ENCODE measurements around the gene SHMT2.

Gene SHMT2

GRCh38 chr12:57225680-57226210 lies 3.8 kb upstream of the SHMT2 start:
- H3K4me3 ChIP-seq (ENCODE audit: low read depth, low read length), result no peak overlapping the region
- no peak for TF ChIP-seq CTCF (IDR thresholded peaks at IDR 0.05; ENCODE audit: insufficient read depth, low read depth, low read length, missing control alignments)
- DNase-seq (ENCODE audit: low read depth), result no peak

- no peak for TF ChIP-seq CTCF (IDR thresholded peaks at IDR 0.05; ENCODE audit: insufficient read depth, low read depth, low read length, missing control alignments)
- DNase-seq (ENCODE audit: low read depth), result no peak
- no peak overlapping the region for H3K4me3 ChIP-seq (ENCODE audit: low read depth, low read length)
Measured at GRCh38 chr12:57226588-57227314, 2.8 kb upstream of the SHMT2 start.

- no peak for TF ChIP-seq CTCF (IDR thresholded peaks at IDR 0.05; ENCODE audit: insufficient read depth, low read depth, low read length, missing control alignments)
- no peak for DNase-seq (ENCODE audit: low read depth)
- H3K4me3 ChIP-seq (ENCODE audit: low read depth, low read length), result no peak overlapping the region
Measured at GRCh38 chr12:57227315-57228115, 2.0 kb upstream of the SHMT2 start.

- DNase-seq (ENCODE audit: low read depth), result peak; percentile 44
- H3K4me3 ChIP-seq (ENCODE audit: low read depth, low read length), result peak overlapping the region; percentile 97
- TF ChIP-seq CTCF (IDR thresholded peaks at IDR 0.05; ENCODE audit: insufficient read depth, low read depth, low read length, missing control alignments), result no peak
Measured at GRCh38 chr12:57229046-57229633, 371 bp upstream of the SHMT2 start.

- TF ChIP-seq CTCF (IDR thresholded peaks at IDR 0.05; ENCODE audit: insufficient read depth, low read depth, low read length, missing control alignments), result no peak
- DNase-seq (ENCODE audit: low read depth), result no peak
- H3K4me3 ChIP-seq (ENCODE audit: low read depth, low read length), result peak overlapping the region; percentile 97
Measured at GRCh38 chr12:57230381-57231155, 1.1 kb downstream of the SHMT2 start.

- peak overlapping the region; percentile 97 for H3K4me3 ChIP-seq (ENCODE audit: low read depth, low read length)
- no peak for TF ChIP-seq CTCF (IDR thresholded peaks at IDR 0.05; ENCODE audit: insufficient read depth, low read depth, low read length, missing control alignments)
- DNase-seq (ENCODE audit: low read depth), result no peak
Measured at GRCh38 chr12:57231276-57232021, 1.9 kb downstream of the SHMT2 start.
